Activated T-helper 1 cell treated with anti-CD3 and anti-CD28 coated beads, Interleukin-2, amount 50 U/mL, for 16 hours (primary cell): ENCODE results near the gene PSMD3.

Experiments
- DNase-seq, 2 donors: peaks; one replicate each; pipeline ENCODE4 v3.0.0-alpha.2; 2020; ENCODE audit warnings: low read depth in 1 of 2, low spot score in 1 of 2

Gene PSMD3

DNA sequence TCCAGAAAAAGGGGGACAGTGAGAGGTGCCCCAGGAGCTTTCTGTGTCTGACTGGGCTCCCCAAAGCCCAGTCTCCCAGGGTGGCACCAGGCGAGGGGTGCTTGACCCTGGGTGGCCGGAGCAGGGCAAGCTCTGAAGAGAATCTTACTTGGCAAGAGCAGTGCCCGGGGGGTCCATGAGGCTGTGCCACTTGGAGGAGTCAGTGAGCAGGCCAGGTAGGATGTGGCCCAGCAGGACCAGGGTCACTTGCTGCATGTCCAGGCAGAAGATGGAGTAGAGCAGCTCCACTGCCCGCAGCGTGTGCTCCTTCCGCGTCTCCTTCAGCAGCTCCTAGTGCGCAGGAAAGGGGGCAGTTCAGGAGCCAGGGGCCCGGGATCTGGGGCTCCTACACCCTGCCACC is 41.9 kb downstream of the PSMD3 start:
- no peak for DNase-seq

DNA sequence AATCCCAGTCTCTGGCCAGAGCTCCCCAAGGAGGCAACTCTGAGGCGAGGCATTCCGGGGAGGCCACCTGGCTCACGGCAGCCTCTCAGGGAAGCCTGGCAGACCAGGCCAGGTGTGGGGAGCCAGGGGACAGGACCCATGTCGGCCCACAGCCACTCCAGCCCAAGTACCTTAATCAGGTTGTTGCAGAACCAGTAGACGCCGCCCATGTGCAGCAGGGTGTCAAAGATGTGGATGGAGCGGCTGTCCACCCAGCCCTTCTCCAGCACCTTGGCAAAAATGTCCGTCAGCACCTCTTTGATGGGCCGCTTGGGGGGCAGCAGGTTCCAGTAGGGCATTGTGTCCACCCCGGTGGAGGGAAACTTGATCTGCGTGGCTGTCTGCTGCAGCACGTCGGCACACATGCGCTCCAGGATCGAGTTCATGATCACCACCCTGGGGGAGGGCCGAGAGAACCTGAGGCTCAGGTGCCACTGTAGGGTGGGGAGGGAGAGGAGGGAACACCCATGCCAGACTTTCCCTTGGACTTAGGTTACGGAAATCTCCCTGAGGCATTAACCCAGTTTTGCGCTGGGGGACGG is 42.4 kb downstream of the PSMD3 start:
- DNase-seq = no peak

DNA sequence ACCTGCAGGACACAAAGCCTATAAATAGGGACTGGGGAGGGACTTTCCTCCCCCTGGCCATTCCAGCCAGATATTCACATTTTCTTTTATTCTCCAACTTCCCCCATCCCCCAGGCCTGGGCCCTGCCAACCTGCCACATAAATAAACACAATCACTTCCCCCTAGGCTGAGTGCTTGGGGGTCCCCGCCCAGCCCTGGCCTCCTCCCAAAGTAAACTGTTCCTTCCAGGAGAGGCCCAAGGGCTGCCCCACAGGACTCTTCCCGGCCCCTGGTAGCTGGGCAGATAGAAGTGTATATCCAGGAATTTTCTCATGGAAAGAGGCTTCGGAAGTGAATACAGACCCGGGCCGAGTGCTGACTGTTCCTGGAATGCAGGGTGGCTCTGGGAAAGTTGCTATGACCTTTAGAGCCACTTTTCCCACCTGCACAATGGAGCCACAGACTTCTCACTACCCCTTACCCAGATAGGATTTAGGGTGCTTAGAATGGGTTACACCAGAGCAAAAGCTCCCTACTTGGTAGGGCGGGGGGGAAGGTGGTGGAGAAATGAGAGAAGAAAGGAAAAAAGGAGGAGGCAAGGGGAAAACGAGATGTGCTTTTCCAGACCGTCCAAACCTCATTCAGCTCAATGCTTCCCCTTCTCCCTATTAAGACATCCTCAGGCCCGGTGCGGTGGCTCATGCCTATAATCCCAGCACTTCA is 43.1 kb downstream of the PSMD3 start:
- DNase-seq = no peak

DNA sequence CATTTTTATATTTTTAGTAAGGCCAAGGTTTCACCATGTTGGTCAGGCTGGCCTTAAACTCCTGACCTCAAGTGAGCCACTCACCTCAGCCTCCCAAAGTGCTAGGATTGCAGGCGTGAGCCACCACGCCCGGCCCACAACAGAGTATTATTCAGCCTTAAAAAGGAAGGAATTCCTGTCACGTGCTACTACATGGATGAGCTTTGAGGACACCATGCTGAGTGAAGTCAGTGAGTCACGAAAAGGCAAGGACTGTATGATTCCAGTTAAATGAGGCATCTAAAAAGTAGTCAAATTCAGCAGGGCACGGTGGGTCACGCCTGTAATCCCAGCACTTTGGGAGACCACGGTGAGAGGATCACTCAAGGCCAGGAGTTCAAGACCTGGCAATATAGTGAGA is 44.3 kb downstream of the PSMD3 start:
- no peak for DNase-seq

DNA sequence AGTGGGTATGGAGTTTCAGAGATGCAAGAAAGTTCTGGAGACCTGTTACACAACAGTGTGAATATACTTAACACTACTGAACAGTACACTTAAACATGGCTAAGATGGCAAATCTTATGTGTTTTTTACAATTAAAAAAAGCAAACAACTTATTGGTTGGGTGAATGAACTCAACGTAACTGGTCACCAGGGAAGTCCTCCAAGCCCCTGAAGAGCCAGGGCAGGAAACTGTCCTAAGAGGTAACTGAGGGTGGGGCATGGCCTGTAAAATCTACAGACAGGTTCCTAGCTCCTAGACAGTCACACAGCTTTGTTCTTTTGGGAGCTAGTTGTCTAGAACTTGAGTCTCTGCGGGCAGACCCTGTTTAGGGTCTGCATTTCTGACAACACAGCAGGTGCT is 45.0 kb downstream of the PSMD3 start:
- DNase-seq = no peak

DNA sequence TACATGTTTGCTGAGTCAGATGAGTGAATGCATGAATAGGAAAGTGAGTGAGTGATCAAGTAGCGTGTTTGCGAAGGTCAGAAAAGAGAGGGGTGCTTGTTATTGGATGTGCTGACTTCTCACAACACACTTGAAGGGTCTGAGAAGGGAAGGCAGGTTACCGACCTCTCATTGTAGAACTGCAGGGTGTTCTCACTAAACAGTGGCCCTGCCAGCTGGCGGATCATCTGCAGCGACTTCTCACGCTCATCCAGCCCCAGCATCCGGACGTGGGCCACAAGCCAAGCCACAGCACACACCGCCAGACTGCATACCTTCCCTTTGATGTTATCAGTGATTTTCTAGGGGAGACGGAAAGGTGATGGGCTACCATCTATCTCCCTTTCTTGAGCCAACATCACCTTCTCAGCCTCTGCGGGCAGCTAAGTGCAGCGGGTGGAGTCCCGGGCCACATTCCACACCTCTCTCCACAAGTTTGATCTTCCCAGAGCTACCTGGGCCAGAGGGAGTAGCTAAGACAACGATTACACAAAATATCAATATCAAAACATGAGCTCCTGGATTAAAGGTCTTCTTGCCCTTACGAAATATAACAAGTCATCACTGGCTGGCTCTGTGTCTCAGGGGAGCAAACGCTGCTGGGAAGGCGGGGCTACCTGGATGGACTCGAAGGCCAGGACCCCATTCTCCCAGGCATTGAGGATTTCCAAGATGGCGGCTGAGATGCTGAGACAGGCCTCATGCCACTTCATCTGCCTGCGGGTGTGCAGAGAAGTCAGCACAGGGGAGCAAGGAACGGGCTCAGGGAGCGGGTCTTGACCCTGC is 45.6 kb downstream of the PSMD3 start:
- peak in 1 of 2 donors; percentile 18 for DNase-seq

DNA sequence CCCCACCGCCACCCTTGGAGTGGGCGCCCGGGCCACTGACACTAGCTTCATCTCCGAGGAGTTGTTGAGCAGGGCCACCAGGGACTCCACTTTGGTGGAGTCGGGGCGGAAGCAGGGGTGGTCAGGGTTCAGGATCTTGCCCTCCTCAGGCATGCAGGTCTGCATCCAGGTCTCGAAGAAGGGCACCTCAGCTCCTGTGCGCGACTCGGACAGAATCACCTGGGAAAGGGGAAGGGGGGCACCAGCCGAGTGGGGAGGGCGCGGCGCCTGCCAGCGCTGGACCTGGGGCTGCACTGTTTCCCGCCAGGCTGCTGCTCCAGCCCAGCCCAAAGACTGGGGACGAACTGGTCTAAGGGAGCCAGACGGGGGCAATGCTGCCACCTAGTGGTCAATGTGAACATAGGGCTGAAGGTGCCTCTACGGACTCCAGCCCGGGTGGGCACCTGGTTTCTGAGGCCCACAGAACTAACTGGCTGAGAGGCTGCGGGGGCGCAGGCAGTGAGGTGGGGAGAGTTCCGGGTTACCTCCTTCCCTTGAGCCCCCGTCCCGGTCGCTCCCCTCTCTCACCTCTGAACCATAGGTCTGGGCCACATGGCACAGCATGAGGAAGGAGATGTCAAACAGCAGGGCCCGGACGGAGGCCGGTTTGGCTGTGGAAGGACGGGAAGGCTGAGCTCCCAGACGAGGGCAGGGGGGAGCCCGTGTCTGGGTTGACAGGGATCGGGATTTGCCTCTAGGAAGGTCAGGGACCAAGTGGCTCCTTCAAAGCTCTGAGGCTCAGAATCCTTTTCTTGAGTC is 46.4 kb downstream of the PSMD3 start:
- peak; percentile 55 to 64 for DNase-seq

DNA sequence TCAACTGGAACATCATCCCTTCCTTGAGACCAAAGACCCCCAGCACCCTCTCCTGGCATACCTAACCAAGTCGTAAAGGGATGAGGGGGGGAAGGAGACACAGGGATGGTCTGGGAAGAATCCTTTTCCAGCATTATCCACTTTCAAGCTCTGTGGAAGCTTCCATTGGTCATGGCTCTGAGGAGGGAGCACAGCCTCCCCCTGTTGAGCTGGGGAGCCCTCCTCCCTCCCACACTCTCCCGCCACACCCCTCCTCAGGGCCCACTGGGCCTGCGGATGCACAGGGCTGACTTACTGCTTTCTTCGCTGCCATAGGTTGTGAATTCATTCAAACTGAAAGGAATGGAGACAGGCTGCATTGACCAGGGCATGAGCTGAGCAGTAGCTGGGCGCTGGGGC is 47.0 kb downstream of the PSMD3 start:
- DNase-seq = no peak

DNA sequence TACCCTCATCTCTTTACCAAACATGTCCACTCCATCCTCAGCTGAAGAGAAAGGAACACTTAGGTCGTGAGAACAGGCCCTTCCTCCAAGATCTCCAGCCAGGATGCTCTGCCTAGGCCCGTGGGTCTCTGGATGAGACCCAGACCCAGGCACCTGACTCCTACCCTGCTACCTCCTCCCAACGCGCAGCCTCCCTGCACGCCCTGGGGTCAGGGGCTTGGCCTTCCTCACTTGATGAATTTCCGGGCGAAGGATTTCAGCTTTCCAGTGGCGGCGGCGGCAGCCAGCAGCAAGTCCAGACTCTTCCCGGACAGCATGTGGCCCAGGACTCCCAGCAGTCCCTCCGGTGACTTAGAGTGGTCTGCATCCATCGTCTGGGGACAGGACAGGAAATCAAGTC is 48.0 kb downstream of the PSMD3 start:
- DNase-seq = no peak

DNA sequence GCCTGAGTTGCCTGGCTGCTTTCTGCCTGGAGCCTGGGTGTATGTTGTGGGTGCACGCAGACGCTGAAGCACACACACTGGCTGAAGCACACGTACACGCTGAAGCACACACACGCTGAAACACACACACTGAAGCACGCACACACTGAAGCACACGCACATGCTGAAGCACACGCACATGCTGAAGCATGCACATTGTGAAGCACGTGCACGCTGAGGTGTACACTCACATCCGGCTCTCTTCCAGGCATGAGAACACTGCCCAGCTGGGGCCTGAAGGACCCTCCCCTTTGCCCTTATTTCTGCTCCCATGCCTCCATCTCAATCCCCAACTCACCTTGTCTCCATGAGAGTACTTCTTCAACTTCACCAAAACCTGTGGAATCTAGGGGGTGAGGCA is 51.1 kb downstream of the PSMD3 start:
- DNase-seq = no peak

DNA sequence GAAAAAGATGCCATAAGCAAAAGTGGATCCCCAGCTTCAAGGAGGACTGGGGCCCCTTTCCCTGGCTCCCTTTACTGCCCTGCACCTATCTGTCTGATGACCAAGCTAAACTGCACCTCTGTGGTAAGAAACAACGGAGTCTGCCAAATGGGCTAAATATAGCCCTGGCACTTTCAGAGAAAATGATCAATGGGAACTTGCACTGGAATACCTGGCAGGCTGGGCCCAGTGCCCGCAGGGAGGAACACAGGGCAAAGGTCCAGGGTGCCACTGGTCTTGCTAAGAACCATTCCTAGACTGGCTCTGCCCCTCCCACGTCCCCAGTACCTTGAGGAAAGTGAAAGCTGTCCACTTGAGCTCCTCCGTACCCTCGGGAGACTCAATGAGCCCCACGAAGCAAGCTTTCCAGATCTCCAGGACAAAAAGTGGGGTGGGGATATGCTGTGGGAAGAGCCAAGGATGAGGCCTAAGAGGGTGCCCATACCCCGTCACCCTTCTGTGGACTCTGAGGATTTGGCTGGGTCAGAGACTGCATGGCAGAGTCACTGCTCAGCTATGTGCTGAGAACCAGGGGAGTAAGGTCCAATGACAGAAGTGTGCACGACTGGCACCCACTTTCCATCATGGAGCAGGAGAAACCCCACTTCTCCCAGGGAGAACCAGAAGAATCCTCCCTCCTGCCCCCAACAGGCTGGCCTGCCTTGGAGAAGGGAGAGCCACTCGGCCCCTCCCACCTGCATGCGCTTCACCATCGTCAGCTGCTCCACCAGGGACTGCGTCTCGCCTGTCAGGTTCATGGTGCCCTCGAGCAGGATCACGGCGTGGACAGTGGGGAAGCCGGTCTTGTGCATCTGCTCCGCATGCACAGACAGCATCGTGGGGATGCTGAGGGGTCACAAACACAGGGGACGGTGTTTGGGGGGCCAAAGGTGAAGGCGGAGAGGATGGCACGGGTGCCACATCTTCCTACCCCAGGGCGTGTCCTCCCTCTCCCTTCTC is 52.0 kb downstream of the PSMD3 start:
- DNase-seq = no peak

DNA sequence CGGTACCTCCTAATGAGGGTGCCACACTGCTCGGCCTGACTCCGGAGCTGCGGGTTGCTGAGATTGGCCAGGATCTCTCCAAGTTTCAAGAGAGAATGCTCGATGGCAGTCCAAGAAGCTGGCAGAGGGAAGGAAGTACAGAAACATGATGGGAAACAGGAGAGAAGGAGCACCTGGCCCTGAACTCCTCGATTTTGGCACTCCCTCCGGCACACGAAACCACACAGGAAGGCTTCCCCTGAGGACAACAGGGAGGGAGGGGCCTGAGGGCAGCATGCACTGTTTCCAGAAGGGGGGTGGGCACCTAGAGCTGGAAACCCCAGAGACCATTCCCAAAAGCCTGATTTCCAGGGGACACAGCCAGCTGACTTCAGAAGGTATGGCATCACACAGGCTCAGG is 52.7 kb downstream of the PSMD3 start:
- DNase-seq = no peak

DNA sequence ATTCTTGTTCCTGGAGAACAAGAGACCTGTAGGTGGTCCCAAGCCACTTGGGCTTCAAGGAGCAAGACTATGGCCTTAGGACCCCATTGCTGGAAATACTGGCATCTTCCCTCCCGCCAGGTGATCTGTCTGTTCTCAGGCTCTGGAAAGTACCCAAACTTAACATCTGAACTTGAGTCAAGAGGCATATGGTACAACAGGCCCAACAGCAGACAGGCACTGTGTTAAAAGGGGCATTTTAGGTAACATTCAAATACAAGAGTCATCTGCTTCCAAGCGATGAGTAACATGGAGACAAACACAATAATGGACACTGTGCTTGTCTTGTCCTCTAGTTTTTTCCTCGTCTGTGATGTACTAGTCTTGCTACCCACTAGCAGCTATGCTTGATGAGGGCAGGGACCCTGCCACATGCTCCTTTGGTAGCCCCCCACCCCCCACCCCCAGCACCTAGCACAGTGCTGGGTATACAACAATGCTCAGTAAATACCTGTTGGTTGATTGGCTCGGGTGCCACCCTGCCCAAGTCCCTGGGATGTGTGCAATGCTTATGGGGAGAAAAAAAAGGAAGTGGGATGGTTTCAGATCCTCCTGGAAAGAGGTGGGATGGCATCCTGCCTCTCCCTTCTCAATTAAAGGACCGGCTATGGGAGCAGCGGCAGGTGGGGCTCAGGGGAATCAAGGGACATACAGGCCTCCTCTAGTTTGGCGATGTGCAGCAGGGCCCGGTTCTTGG is 54.0 kb downstream of the PSMD3 start:
- DNase-seq = no peak

DNA sequence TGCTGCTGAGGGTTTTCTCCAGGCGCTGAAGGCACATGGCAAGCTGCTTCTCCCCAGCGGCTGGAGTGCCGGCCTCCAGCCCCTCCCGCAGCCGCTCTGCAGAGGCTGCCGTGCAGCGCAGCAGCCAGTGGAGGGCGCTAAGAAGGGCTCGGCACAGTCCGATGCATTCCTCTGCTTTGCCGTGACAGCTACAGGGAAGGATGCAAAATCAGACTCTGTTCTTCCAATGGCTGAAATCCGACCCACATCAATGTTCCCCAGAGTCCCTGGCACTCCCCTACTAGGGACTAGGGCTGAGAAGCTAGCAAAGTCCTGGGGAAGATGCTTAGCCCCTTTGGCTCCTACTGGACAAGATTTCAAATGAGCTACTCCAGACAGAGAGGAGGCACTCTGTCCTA is 54.6 kb downstream of the PSMD3 start:
- no peak for DNase-seq

DNA sequence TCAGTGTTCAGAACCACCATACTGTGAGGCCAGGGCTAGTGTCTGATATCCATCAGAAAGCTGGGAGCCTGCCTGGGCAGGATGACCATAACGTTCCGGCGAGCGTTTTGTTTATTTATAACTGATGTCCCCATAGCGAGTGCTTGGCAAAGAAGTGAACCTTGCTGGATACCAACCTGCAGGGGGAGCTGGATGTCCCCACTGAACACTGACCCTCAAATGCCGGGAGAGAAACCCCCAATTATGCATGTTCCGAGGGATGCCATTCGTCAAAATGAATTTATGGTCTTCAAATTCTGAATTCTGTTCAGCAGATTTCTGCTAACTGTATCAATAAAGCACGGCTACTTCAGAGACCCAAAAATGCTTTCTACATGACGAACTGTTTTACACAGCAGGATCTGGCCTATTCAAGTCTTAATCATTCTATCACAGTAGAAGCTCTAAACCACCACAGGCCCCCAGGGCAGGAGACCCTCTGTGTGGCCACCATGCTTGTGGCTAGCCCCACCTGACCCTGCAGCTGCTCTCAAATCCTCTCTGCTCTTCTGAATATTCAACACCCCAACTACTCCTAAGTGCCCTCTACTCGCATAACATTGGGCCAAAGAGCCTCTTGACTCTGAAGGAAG is 58.4 kb downstream of the PSMD3 start:
- no peak for DNase-seq

DNA sequence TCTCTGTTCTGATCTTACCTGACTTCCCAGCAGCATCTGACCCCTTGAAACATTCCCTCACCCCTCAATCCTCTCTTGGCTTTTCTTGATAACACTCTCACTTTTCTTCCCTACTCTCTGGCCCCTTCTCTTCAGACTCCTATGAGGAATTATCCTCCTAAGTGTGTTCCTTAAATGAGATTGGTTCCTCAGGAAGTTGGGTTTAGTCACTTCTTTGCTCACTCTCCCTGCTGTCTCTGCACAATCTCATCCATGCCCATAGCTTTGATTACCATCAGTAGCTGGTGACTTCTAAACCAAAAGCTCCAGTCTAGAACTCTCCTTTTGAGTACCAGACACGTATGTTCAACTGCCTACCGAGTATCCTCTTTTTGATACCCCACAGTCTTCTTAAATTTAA is 60.6 kb downstream of the PSMD3 start:
- DNase-seq = no peak
